ENCODE results near the gene SRPK1.
"Not testable (repeated sequence)": the region's sequence is repeated elsewhere in the genome, so short reads cannot be mapped to it uniquely, and the experiment has no call there.

The SRPK1 gene

DNA sequence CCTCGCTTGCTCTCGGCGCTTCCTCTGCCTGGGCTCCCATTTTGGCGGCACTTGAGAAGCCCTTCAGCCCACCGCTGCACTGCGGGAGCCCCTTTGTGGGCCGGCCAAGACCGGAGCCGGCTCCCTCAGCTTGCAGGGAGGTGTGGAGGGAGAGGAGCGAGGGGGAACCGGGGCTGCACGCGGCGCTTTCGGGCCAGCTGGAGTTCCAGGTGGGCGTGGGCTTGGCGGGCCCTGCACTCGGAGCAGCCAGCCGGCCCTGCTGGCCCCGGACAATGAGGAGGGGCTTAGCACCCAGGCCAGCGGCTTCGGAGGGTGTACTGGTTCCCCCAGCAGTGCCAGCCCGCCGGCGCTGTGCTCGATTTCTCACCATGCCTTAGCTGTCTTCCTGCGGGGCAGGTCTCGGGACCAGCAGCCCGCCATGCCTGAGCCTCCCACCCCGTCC is 10.2 kb upstream of the SRPK1 start:
- DNase-seq (ENCODE audit: low read depth), result no peak

DNA sequence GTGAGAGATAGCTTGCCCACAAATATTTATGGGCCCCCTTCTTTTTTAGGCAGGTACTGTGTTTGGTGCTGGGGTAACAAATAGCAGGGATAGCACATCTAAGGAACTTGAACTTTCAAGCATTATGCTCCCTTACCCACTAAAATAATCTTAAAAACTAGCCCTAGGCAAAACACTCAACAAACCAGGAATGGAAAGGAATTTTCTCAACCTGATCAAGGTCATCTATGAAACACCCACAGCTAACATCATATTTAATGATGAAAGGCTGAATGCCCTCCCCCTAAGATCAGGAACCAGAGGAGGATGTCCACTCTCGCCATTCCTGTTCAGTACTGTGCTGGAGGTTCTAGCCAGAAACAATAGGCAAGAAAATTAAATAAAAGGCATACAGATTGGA is 8.7 kb upstream of the SRPK1 start:
- no peak for DNase-seq (ENCODE audit: low read depth)

DNA sequence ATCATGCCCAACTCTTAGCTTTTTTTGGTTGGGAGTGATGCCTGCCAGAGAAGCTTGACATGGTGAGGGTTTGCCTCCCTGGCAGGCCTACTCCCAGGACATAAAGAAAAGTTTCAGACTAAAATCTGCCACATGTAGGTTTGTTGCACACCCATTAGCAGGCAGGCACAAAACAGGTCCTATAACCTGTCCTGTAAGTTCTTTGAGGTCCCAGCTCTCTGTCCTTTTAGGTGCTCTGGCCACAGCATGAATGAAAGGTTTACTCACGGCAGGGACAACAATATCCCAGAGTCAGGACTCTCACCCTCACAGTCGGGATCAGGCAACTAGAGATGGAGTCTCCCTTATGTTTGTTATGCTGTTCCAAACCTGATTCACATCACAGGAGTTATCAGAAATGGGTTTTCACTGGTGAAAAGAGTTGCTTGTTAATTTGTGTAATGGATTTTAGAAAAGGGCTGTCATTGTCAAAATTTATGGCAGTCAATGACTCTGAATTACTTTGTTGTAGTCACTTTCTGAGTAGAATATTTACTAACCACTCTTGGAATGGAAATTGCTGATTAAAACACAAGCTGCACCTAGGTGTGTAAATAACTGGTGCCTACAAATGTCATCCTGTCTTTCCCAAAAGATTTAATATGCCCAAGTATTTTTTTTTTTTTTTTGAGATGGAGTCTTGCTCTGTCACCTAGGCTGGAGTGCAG is 5.8 kb upstream of the SRPK1 start:
- no peak for DNase-seq (ENCODE audit: low read depth)

DNA sequence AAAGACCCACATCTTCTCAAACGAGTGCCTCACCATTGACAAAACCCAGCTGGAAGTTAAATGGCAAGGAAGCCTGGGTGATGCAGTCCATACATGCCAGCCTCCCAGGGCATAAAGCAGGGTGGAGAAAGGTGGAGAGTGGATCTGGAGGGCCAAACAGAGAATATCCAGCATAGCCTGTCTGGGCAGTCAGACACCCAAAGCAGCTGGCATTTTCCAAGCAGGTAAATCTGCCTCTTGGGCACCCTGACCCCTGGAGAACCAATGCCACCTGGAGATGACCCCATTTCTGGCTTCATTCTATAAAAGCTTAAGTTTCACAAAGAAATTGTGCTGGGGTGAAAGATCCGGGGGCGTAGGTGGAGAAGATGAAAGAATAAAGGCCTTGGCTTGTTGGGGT is 5.1 kb upstream of the SRPK1 start:
- DNase-seq (ENCODE audit: low read depth), result no peak

DNA sequence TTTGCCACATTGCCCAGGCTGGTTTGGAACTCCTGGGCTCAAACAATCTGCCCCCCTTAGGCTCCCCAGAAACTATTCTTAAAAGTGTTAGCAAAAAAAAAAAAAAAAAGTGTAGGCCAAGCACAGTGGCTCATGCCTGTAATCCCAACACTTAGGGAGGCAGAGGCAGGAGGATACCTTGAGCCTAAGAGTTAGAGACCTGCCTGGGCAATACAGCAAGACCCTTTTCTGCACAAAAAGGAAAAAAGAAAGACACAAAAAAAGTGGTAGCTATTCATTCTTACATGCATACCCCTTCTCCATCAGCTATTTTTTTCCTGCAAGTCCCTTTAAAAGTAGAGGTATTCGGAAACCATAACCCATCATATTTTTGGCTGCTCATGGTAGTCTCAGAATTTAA is 3.2 kb upstream of the SRPK1 start:
- no peak for DNase-seq (ENCODE audit: low read depth)

- DNase-seq (ENCODE audit: low read depth), result no peak
Measured at GRCh38 chr6:35922139-35922554, 1.2 kb upstream of the SRPK1 start.

DNA sequence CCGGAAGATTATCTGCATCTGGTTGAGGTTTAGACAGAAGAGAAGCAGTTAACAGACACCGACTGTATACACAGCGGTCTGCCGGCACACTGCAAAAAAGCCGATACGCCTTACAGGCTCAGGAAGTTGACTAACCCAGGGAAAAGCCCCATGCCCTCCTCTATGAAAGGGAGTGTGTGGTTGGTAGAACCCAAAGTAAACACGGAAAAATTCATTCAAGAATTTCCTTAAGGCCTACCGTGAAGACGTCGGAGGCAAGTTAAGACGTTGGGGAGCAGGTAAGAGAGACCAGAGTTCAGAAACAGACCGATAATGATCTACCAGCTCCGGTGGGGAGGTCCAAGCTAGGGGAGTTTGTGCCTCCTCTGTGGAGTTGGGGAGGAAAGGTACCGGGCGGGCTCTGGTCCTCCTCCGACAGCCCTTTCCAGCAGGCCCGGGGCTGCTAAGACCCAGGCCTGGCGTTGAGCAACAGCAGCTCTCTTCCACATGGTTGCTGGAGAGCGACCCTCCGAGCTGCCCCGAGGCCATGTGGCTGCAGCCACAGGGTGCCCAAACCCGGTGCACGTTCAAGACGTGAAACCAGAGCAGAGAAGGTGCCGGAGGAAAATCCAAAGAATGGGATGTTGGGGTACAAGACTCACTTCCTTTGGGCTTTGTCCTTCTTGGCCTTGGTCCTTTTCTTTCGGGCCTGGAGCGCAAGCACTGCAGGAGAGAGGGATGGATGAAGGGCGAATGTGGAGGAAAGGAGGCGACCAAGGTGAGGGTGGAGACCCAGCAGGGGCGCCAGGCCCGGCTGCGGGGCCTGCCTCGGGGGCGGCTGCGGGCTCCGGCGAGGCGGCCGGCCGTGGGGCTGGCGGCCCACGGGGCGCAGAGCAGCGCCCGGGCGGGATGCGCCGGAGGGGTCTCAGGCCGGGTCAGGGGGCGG is 809 bp downstream of the SRPK1 start:
- peak; percentile 65 for DNase-seq (ENCODE audit: low read depth)

DNA sequence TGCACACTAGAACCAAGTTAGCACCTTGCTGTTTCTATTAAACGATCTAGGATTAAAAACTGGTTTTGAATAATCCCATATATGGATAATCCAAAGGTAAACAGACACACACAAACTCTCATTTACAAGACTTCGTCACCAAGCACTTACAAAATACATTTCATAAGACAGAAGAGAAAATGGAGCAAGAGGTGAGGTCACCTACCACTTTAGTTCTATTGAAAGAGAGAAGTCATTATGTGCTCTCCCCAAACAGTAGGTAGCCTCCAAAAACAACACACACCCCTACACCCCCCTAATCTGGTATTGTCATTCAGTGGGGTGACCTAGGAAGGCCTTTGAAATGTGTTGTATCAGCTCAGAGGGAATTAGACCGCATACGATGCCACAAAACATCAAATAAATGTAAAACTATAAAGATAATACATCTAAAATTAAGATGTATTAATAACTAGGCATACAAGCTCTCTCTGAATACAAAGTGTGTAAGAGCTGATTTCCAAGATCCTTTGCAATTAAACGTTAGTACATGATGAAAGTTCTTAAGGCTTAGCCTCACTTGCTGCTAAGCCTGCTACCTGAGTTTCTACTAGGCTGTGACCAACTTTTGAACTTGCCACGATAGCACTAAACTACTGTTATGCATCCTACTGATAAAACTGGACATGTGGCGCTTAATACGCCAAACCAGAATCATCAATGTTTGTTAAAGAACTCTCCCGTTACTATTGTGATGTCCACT is 1.6 kb downstream of the SRPK1 start:
- DNase-seq (ENCODE audit: low read depth), result peak; percentile 18

- not testable (repeated sequence) for DNase-seq (ENCODE audit: low read depth)
Measured at GRCh38 chr6:35916893-35917292, 4.0 kb downstream of the SRPK1 start.

DNA sequence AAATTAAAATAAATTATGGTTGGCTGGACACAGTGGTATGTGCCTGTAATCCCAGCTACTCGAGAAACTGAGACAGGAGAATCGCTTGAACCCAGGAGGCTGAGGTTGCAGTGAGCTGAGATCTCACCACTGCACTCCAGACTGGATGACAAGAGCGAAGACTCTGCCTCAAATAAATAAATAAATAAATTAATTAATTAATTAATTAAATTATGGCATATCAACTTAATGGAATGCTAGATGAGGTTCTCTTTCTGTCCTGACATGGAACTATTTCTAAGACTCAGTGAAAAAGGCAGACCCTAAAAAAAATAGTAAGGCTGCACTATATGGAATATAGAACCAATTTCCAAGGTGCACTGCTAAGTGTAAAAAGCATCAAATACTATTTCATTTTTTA is 4.8 kb downstream of the SRPK1 start:
- DNase-seq (ENCODE audit: low read depth), result no peak

- DNase-seq (ENCODE audit: low read depth), result no peak
Measured at GRCh38 chr6:35914536-35914935, 6.4 kb downstream of the SRPK1 start.

GRCh38 chr6:35911871-35912653 is 8.8 kb downstream of the SRPK1 start:
- peak; percentile 54 for DNase-seq (ENCODE audit: low read depth)

DNA sequence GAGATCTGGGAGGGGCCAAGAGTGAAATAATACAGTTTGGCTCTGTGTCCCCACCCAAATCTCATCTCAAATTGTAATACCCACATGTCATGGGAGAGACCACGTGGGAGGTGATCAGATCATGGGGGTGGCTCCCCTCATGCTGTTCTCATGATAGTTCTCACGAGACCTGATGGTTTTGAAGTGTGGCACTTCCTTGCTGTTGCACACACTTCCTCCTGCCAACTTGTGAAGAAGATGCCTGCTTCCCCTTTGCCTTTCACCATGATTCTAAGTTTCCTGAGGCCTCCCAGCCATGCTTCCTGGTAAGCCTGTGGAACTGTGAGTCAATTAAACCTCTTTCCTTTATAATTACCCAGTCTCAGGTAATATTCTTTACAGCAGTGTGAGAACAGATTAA is 11.3 kb downstream of the SRPK1 start:
- not testable (repeated sequence) for DNase-seq (ENCODE audit: low read depth)

- DNase-seq (ENCODE audit: low read depth), result not testable (repeated sequence)
Measured at GRCh38 chr6:35908753-35909401, 12.0 kb downstream of the SRPK1 start.

GRCh38 chr6:35907750-35908149 is 13.1 kb downstream of the SRPK1 start:
- DNase-seq (ENCODE audit: low read depth), result no peak

DNA sequence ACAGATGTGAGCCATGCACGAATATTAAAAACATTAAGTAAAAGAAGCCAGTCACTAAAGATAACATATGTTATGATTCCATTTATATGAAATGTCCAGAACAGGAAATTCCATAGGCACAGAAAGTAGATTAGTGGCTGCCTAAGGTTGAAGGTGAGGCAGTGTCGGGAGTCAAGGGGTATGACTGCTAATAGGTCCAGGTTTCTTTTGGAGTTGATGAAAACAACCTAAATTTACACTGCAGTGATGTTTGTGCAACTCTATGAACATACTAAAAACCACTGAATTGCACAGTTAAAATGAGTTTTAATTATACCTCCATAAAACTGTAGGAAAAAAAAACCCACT is 14.4 kb downstream of the SRPK1 start:
- DNase-seq (ENCODE audit: low read depth), result peak; percentile 9

- DNase-seq (ENCODE audit: low read depth), result peak; percentile 41
Measured at GRCh38 chr6:35905841-35906498, 14.9 kb downstream of the SRPK1 start.

DNA sequence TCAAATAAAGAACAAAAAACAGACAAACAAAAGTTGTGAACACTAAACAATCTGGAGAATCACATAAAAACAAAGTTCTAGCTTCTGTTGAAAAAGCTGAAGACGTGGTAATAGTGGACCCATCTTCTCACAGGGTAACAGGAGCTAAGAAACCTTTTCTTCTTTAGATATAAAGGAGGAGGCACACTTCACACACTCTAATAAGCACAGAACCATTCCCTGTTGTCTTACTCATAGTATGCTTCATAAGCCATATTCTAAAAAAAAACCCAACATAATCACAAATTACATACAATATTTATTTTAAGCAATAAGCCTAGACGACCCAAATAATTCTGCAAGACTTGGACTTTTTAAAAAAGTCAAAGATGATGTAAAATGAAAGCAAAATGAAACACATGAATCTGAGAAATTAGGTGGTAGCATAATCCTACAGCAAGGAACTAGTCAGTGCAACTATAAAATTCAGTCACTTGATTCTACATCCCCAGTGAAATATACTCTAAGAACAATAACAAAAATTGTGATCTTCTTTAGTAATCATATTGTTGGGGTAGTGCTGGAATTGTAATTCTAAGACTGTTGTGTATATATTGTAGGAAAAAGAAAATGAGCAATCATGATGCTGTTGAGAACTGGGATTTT is 15.6 kb downstream of the SRPK1 start:
- DNase-seq (ENCODE audit: low read depth), result no peak

- DNase-seq (ENCODE audit: low read depth), result no peak
Measured at GRCh38 chr6:35903679-35904078, 17.2 kb downstream of the SRPK1 start.

GRCh38 chr6:35900448-35900847 is 20.4 kb downstream of the SRPK1 start:
- no peak for DNase-seq (ENCODE audit: low read depth)

Data from EH (cell line).